GM12878 (cell line): ENCODE results near the gene AGXT.

ENCODE experiments used
- CTCF ChIP-seq, 3 experiments: IDR thresholded peaks in 2 of 3; conservative IDR thresholded peaks in 1 of 3; 2 replicates each; pipeline ENCODE4 v1.5.1; 2011; ENCODE audit warnings: low read depth in 3 of 3, low read length in 3 of 3, mild to moderate bottlenecking in 3 of 3, control low read depth in 2 of 3, moderate library complexity in 2 of 3, inconsistent platforms in 1 of 3, mixed read lengths in 1 of 3; ENCODE audit not compliant: control insufficient read depth in 2 of 3, insufficient read depth in 1 of 3; ENCODE audit errors: extremely low read depth in 1 of 3
- E2F4 ChIP-seq: IDR thresholded peaks from 2 replicates; pipeline ENCODE4 v1.6.1; 2012; ENCODE audit warnings: low read depth, low read length, improper control_type of control experiment
- EZH2 ChIP-seq: IDR thresholded peaks from 2 replicates; pipeline ENCODE4 v1.6.1; 2012; ENCODE audit warnings: low read depth, mild to moderate bottlenecking, control low read depth, inconsistent platforms, low read length, borderline replicate concordance; ENCODE audit not compliant: control insufficient read depth
- FOXM1 ChIP-seq: IDR thresholded peaks from 2 replicates; pipeline ENCODE4 v1.6.1; 2012; ENCODE audit warnings: low read depth, mild to moderate bottlenecking, inconsistent platforms, low read length, moderate library complexity
- NFYB ChIP-seq: IDR thresholded peaks from 2 replicates; pipeline ENCODE4 v1.6.1; 2011; ENCODE audit warnings: low read depth, mild to moderate bottlenecking, low read length, improper control_type of control experiment, moderate library complexity; ENCODE audit not compliant: insufficient read depth
- PBX3 ChIP-seq: IDR thresholded peaks from 2 replicates; pipeline ENCODE4 v1.6.1; 2011; ENCODE audit warnings: mild to moderate bottlenecking, low read depth, low read length, moderate library complexity; ENCODE audit not compliant: insufficient replicate concordance
- POLR2AphosphoS5 ChIP-seq: IDR thresholded peaks from 2 replicates; pipeline ENCODE4 v1.6.1; 2011; ENCODE audit warnings: mild to moderate bottlenecking, low read length, inconsistent platforms
- REST ChIP-seq: IDR thresholded peaks from 2 replicates; pipeline ENCODE4 v1.6.1; 2012; ENCODE audit warnings: mild to moderate bottlenecking, low read depth, low read length
- SP1 ChIP-seq: IDR thresholded peaks from one replicate; pipeline ENCODE4 v1.6.1; 2011; ENCODE audit warnings: low read depth, low read length
- SPI1 ChIP-seq: IDR thresholded peaks from 2 replicates; pipeline ENCODE4 v1.6.1; 2011; ENCODE audit warnings: low read depth, mild to moderate bottlenecking, low read length, moderate library complexity, borderline replicate concordance; ENCODE audit not compliant: insufficient read depth
- USF1 ChIP-seq: IDR thresholded peaks from 2 replicates; pipeline ENCODE4 v1.6.1; 2011; ENCODE audit warnings: borderline replicate concordance, low read depth, mild to moderate bottlenecking, moderate library complexity, mixed read lengths, low read length; ENCODE audit not compliant: insufficient read depth; ENCODE audit errors: extremely low read length
- ZNF274 ChIP-seq: IDR thresholded peaks from one replicate; pipeline ENCODE4 v1.8.0; 2011; ENCODE audit not compliant: insufficient read length, insufficient read depth

- TF ChIP-seq PBX3 (no peak), EZH2 (no peak), SPI1 (no peak), REST (no peak), NFYB (no peak), CTCF (IDR thresholded peaks at IDR 0.05 in 2 of 3, conservative IDR thresholded peaks at IDR 0.05 in 1 of 3; ENCODE audit: control insufficient read depth in 2 of 3, extremely low read depth in 1 of 3, insufficient read depth in 1 of 3, low read depth in 3 of 3, low read length in 3 of 3) (no peak), USF1 (no peak), FOXM1 (no peak), E2F4 (no peak), SP1 (no peak), POLR2AphosphoS5 (no peak), ZNF274 (no peak)
These were observed 52.2 kb downstream of the AGXT start for GRCh38 chr2:240920783-240921231.
